GOT3 (cell line): ENCODE measurements around the gene KLHL42.
A peak's percentile ranks its signal among the peaks of the same experiment; 100 is the strongest.
"Not testable (repeated sequence)": the region's sequence is repeated elsewhere in the genome, so short reads cannot be mapped to it uniquely, and the experiment has no call there.

Source experiments
- DNase-seq: peaks from one replicate; lab custom pipeline; 2025; ENCODE audit warnings: mixed read lengths; lab: John Stamatoyannopoulos, UW

Gene KLHL42

GRCh38 chr12:27817766-27818165, 37.7 kb downstream of the KLHL42 start:
- no peak for DNase-seq

GRCh38 chr12:27818401-27818918, 38.4 kb downstream of the KLHL42 start:
- no peak for DNase-seq

- DNase-seq, result no peak
Observed at GRCh38 chr12:27820564-27820963, 40.5 kb downstream of the KLHL42 start.

GRCh38 chr12:27821259-27821973, 41.4 kb downstream of the KLHL42 start:
- DNase-seq, result peak; percentile 1

GRCh38 chr12:27822076-27822712, 42.2 kb downstream of the KLHL42 start:
- DNase-seq, result no peak

- DNase-seq, result no peak
Observed at GRCh38 chr12:27823038-27823437, 43.0 kb downstream of the KLHL42 start.

- no peak for DNase-seq
Observed at GRCh38 chr12:27824126-27824842, 44.3 kb downstream of the KLHL42 start.

GRCh38 chr12:27826076-27826475, 46.0 kb downstream of the KLHL42 start:
- no peak for DNase-seq

GRCh38 chr12:27828196-27828595, 48.2 kb downstream of the KLHL42 start:
- no peak for DNase-seq

GRCh38 chr12:27838543-27839185, 58.6 kb downstream of the KLHL42 start:
- no peak for DNase-seq

- DNase-seq, result no peak
Observed at GRCh38 chr12:27840229-27840999, 60.4 kb downstream of the KLHL42 start.

- no peak for DNase-seq
Observed at GRCh38 chr12:27841392-27841882, 61.4 kb downstream of the KLHL42 start.

GRCh38 chr12:27843714-27844245, 63.7 kb downstream of the KLHL42 start:
- DNase-seq, result no peak

- DNase-seq, result no peak
Observed at GRCh38 chr12:27844366-27845090, 64.5 kb downstream of the KLHL42 start.

GRCh38 chr12:27845187-27845586, 65.2 kb downstream of the KLHL42 start:
- DNase-seq, result no peak

- not testable (repeated sequence) for DNase-seq
Observed at GRCh38 chr12:27845706-27846105, 65.7 kb downstream of the KLHL42 start.

- DNase-seq, result not testable (repeated sequence)
Observed at GRCh38 chr12:27847293-27847692, 67.3 kb downstream of the KLHL42 start.

GRCh38 chr12:27851311-27851710, 71.3 kb downstream of the KLHL42 start:
- DNase-seq, result no peak

- DNase-seq, result no peak
Observed at GRCh38 chr12:27852117-27852516, 72.1 kb downstream of the KLHL42 start.
